Astrocyte of the cerebellum (primary cell): Measurements from ENCODE around the gene SPACDR.

Experiments used
- DNase-seq: peaks from one replicate; pipeline ENCODE4 v3.0.0-alpha.2; 2011; ENCODE audit warnings: low read depth
- H3K4me3 ChIP-seq: 2 replicates; pipeline ENCODE4 v1.5.1; 2011; ENCODE audit warnings: mild to moderate bottlenecking, low read depth, low read length, moderate library complexity
- in situ Hi-C: cut with HindIII; loops from 2 replicates; pipeline ENCODE4 v1.10.0; 2017; ENCODE audit warnings: low sequenced_read_pairs
- TF ChIP-seq, protein P1 (sequence below): IDR thresholded peaks from 2 replicates; pipeline ENCODE4 v1.5.1; 2012; ENCODE audit warnings: low read length, low read depth, moderate library complexity, mild to moderate bottlenecking; ENCODE audit errors: missing control alignments

The SPACDR gene

DNA sequence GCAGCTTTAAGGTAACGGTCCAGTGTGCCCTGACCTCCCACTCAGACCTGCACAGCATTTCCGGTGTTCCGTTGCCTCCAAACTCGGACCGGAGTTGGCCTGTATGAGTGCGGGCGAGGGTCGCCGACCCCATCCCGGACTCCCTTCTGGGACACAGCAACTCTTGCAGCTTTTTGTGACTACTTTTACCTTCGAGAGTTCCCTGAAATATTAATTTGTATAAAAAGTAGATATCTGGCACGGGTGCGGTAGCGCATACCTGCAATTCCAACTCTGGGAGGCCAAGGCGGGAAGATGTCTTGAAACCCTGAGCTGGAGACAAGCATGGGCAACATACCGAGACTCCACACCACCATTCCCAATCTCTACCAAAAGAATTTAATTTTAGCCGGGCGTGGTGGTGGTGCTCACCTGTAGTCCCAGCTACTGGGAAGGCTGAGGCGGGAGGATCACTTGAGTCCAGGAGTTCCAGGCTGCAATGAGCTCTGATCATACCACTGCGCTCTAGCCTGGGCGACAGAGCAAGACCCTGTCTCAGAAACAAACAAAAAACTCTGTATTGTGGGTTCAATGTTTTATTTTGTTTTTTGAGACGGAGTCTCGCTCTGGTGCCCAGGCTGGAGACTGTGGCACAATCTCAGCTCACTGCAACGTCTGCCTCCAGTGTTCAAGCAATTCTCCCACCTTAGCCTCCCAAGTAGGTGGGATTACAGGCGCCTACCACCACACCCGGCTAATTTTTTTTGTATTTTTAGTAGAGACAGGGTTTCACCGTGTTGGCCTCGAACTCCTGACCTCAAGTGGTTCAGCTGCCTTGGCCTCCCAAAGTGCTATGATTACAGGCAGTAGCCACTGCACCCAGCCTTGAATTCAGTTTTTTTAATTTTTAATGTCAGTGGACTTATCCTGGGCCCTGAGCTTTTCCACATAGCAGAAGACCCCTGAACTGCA, 26.6 kb downstream of the SPACDR start:
- no peak for DNase-seq
- in situ Hi-C loops, result no loop called here
- TF ChIP-seq, protein P1, sequence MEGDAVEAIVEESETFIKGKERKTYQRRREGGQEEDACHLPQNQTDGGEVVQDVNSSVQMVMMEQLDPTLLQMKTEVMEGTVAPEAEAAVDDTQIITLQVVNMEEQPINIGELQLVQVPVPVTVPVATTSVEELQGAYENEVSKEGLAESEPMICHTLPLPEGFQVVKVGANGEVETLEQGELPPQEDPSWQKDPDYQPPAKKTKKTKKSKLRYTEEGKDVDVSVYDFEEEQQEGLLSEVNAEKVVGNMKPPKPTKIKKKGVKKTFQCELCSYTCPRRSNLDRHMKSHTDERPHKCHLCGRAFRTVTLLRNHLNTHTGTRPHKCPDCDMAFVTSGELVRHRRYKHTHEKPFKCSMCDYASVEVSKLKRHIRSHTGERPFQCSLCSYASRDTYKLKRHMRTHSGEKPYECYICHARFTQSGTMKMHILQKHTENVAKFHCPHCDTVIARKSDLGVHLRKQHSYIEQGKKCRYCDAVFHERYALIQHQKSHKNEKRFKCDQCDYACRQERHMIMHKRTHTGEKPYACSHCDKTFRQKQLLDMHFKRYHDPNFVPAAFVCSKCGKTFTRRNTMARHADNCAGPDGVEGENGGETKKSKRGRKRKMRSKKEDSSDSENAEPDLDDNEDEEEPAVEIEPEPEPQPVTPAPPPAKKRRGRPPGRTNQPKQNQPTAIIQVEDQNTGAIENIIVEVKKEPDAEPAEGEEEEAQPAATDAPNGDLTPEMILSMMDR, result no peak
- no peak overlapping the region for H3K4me3 ChIP-seq

DNA sequence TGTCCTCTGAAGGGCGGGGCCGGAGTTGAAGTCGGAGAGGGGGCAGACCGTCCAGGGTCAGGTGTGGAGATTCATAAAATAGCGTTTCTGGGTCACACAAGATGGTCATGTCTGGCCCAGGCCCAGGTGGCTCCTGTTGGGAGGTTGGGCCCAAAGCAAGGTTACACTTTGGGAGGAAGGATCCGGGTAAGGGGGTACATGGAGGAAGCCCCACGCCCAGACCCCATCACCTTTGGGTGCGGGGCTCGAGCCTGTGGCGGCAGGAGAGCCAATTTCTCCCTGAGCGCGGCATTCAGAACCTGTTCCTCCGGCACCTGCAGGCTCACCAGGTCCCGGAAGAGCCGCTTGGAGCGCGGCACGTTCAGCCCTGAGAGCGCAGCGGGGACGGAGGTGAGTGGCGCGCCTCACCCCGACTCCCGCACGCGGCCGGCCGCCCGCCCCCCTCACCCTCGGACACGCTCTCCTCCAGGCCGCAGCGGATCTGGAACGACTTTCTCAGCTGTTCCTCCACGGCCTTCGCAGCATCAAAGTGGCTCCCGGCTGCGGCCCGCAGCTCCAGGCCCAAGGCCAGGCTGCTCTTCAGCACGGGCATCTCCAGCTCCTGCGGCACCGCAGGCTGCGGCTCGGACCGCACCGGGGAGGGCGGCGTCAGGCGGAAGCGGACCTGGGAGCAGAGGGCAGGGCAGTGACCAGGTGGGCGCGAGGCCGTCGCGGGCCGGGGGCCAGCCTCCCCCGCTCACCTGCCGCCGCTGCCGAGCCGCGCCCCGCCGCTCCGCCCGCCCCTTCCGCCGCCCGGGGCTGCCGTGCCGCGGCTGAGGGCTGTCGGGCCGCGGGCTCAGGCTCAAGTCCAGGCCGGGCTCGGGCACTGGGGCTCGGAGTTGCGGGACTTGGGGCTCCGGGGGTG, 28.4 kb downstream of the SPACDR start:
- in situ Hi-C loops, result no loop called here
- peak overlapping the region; percentile 77 for H3K4me3 ChIP-seq
- DNase-seq, result no peak
- TF ChIP-seq, protein P1, result no peak

DNA sequence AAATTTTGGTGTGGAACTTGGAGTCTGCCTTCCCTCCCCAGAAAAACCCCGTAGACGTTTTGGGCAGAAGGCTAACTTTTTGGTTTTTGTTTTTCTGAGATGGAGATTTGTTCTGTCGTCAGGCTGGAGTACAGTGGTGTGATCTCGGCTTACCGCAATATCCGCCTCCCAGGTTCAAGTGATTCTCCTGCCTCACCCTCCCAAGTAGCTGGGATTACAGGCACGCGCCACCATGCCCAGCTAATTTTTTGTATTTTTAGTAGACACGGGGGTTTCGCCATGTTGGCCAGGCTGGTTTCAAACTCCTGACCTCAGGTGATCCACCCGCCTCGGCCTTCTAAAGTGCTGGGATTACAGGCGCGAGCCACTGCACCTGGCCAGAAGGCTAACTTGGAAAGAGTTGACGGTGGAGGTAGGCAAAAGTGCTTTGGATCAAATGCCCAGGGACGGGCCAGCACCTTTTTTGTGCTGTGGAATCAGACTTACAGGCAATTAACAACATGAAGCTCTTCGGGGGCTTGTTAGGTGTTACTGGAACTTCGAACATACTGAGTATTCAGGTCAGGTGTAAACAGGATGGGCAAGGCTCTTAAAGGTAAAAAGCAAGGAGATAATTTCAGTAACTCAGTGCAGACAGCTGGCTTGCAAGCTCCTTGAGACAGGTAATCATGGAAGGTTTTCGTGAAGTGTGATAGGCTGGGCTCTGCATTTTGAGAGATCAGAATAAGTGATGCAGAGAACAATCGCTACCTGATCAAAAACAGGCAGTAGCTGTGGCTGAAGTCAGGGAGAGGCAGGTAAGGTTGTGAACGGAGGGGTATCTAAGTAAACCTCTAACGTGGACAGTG, 29.5 kb downstream of the SPACDR start:
- in situ Hi-C loops, result no loop called here
- peak overlapping the region; percentile 77 for H3K4me3 ChIP-seq
- TF ChIP-seq, protein P1, result no peak
- no peak for DNase-seq

DNA sequence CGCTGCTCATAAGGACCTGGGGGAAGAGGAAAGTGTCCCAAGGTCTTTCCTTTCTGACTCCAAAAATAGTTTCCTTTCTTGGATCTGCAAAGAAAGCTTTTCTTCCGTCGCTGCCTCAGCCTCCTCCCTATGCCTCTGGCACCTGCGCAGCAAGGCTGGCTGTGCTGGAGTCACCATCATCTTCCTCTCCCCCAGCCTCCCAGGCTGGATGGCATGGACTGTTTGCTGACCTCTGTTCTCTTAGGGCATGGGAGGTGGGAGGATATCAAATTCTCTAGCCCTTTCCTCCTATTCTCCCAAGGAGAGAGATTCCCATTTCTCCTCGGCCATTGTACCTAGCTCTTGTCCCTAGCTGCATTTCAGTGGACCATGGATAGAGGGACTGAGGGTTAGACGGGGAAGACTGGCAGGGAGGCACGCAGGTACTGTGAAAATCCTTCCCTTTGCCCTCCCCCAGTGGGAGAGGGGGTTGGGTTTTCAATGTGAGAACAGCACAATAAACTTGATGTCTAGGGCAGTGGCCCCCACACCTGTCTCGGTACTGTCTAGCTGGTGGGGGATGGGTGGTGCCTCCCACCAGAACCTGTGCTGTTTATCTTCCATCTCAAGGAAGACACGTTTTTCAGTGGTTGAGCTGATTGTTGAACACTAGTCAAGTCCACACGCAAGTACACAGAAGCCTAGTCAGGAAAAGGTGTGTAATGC, 30.3 kb downstream of the SPACDR start:
- DNase-seq, result no peak
- TF ChIP-seq, protein P1, result no peak
- H3K4me3 ChIP-seq, result no peak overlapping the region
- in situ Hi-C loops, result no loop called here

DNA sequence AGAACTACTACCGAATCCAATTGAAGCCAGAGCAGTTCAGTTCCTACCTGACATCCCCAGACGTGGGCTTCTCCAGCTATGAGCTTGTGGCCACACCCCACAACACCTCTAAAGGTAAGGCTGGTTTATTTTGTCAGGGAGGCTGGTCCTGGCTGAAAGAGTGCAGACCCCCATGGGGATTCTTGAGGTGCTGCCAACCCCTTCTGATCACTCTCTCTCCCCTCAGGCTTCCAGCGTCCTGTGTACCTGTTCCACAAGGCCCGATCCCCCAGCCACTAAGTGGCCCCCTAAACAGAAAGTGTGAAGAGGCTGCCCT, 30.8 kb downstream of the SPACDR start:
- TF ChIP-seq, protein P1, result no peak
- in situ Hi-C loops, result no loop called here
- no peak for DNase-seq
- H3K4me3 ChIP-seq, result no peak overlapping the region
